ENCODE results near the gene ANTXR2.

Gene ANTXR2

GRCh38 chr4:79886021-79886420 lies 187.0 kb downstream of the ANTXR2 start:
- no peak overlapping the region for H3K27ac Mint-ChIP-seq
- peaks cover 6% of the 10 kb centered on the region for H3K9me3 Mint-ChIP-seq
- no peak overlapping the region for H3K4me3 Mint-ChIP-seq
- DNase-seq: no peak
- TF ChIP-seq, protein P1, sequence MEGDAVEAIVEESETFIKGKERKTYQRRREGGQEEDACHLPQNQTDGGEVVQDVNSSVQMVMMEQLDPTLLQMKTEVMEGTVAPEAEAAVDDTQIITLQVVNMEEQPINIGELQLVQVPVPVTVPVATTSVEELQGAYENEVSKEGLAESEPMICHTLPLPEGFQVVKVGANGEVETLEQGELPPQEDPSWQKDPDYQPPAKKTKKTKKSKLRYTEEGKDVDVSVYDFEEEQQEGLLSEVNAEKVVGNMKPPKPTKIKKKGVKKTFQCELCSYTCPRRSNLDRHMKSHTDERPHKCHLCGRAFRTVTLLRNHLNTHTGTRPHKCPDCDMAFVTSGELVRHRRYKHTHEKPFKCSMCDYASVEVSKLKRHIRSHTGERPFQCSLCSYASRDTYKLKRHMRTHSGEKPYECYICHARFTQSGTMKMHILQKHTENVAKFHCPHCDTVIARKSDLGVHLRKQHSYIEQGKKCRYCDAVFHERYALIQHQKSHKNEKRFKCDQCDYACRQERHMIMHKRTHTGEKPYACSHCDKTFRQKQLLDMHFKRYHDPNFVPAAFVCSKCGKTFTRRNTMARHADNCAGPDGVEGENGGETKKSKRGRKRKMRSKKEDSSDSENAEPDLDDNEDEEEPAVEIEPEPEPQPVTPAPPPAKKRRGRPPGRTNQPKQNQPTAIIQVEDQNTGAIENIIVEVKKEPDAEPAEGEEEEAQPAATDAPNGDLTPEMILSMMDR (IDR thresholded peaks at IDR 0.05): no peak
- H3K4me1 Mint-ChIP-seq: peaks cover 10% of the 10 kb centered on the region
- no peaks in the 10 kb centered on the region for H3K36me3 Mint-ChIP-seq (ENCODE audit: low read depth)
- H3K27me3 Mint-ChIP-seq (ENCODE audit: low read depth, poor library complexity): no peaks in the 10 kb centered on the region

- no peak for DNase-seq
- H3K4me3 Mint-ChIP-seq: no peak overlapping the region
- H3K36me3 Mint-ChIP-seq (ENCODE audit: low read depth): no peaks in the 10 kb centered on the region
- no peaks in the 10 kb centered on the region for H3K27me3 Mint-ChIP-seq (ENCODE audit: low read depth, poor library complexity)
- H3K9me3 Mint-ChIP-seq: peaks cover 2% of the 10 kb centered on the region
- H3K27ac Mint-ChIP-seq: no peak overlapping the region
- TF ChIP-seq, protein P1 (IDR thresholded peaks at IDR 0.05): no peak
- H3K4me1 Mint-ChIP-seq: peaks cover 10% of the 10 kb centered on the region
These were observed 189.7 kb downstream of the ANTXR2 start for GRCh38 chr4:79883290-79883689.

DNA sequence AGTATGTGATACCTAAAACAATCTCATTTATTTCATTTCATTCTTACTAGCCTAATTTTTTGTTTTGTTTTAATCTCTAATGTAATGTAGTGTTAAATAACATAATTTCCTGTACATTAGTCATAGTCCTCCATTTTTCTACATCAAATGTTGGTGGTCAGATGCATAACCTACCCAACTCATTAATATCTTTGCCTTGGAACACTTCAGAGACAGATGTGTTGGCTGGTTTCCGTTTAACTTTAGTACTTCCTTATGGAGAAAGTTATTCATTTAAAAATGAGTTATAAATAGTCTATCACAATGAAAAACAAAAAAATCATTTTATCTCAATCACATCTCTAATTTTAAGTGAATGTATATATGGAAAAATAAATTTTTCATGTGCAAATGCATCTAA lies 190.2 kb downstream of the ANTXR2 start:
- Mint-ChIP-seq H3K4me3 (no peak overlapping the region), H3K4me1 (peaks cover 10% of the 10 kb centered on the region), H3K27ac (no peak overlapping the region), H3K36me3 (ENCODE audit: low read depth) (no peaks in the 10 kb centered on the region), H3K27me3 (ENCODE audit: low read depth, poor library complexity) (no peaks in the 10 kb centered on the region), H3K9me3 (peaks cover 5% of the 10 kb centered on the region)
- no peak for DNase-seq
- TF ChIP-seq, protein P1 (IDR thresholded peaks at IDR 0.05): no peak

GRCh38 chr4:79881407-79881806 lies 191.6 kb downstream of the ANTXR2 start:
- TF ChIP-seq, protein P1 (IDR thresholded peaks at IDR 0.05): no peak
- DNase-seq: no peak
- H3K4me1 Mint-ChIP-seq: peaks cover 2% of the 10 kb centered on the region
- no peak overlapping the region for H3K4me3 Mint-ChIP-seq
- no peaks in the 10 kb centered on the region for H3K36me3 Mint-ChIP-seq (ENCODE audit: low read depth)
- peaks cover 5% of the 10 kb centered on the region for H3K9me3 Mint-ChIP-seq
- no peaks in the 10 kb centered on the region for H3K27me3 Mint-ChIP-seq (ENCODE audit: low read depth, poor library complexity)
- no peak overlapping the region for H3K27ac Mint-ChIP-seq

DNA sequence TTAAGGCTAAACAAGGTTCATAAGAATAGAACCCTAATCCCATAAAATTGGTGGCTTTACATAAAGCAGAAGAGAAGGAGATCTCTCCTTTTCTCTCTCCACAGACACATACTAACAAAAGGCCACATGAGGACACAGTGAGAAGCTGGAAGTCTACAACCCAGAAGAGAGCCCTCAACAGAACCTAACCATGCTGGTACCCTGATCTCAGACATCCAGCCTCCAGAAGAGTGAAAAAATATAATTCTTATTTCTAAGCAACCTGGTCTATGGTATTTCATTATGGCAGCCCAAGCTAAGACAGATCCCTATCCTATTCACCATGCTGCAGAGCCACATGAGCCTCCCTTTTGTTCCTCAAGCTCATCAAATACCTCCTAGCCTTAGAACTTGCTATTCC lies 195.5 kb downstream of the ANTXR2 start:
- no peaks in the 10 kb centered on the region for H3K36me3 Mint-ChIP-seq (ENCODE audit: low read depth)
- no peak overlapping the region for H3K27ac Mint-ChIP-seq
- no peak for DNase-seq
- H3K9me3 Mint-ChIP-seq: peaks cover 5% of the 10 kb centered on the region
- no peak overlapping the region for H3K4me3 Mint-ChIP-seq
- peaks cover 7% of the 10 kb centered on the region for H3K4me1 Mint-ChIP-seq
- H3K27me3 Mint-ChIP-seq (ENCODE audit: low read depth, poor library complexity): no peaks in the 10 kb centered on the region
- TF ChIP-seq, protein P1 (IDR thresholded peaks at IDR 0.05): no peak

DNA sequence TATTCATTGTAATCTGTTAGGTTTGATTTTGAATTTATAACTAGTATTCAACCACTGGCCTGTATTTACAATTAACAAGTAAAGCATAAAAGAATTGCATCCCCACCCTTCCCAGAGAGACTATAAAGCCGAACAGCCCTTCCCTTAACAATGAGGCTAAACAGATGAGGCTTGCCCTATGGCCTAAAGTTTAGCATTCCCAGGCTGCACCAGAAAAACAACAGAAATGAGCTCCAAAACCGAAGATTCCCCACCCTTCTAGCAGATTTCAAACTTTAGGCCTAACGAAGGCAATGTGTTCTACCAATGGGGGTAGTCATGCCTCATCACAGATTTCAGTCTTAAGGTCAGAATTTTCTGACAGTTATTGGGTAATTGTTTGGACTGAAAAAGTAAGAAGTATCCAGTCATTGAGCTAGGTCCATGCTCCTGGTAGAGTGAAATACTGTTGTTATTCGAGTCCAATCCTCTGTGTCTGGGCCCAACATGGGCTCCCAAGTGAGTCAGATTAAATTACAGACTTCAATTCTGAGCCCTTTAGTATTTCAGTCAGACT lies 197.6 kb downstream of the ANTXR2 start:
- H3K27me3 Mint-ChIP-seq (ENCODE audit: low read depth, poor library complexity): no peaks in the 10 kb centered on the region
- peaks cover 7% of the 10 kb centered on the region for H3K4me1 Mint-ChIP-seq
- no peak for DNase-seq
- TF ChIP-seq, protein P1 (IDR thresholded peaks at IDR 0.05): no peak
- peak overlapping the region; percentile 91 for H3K27ac Mint-ChIP-seq
- peaks cover 5% of the 10 kb centered on the region for H3K9me3 Mint-ChIP-seq
- no peaks in the 10 kb centered on the region for H3K36me3 Mint-ChIP-seq (ENCODE audit: low read depth)
- H3K4me3 Mint-ChIP-seq: no peak overlapping the region

All from nephron progenitor cell (in vitro differentiated cells).